HG03439 (cell line): ENCODE measurements around the gene CELA2A.
"Not testable (repeated sequence)": the region's sequence is repeated elsewhere in the genome, so short reads cannot be mapped to it uniquely, and the experiment has no call there.

Experiments
- ATAC-seq: cut with Tn5 transposase; IDR thresholded peaks from one replicate; pipeline ENCODE4 v1.9.1; 2021; ENCODE audit warnings: mild to moderate bottlenecking, moderate library complexity; ENCODE audit not compliant: unreplicated experiment

The CELA2A gene

GRCh38 chr1:15466955-15467625 is 10.6 kb downstream of the CELA2A start:
- ATAC-seq = not testable (repeated sequence)

GRCh38 chr1:15468145-15468544 is 11.6 kb downstream of the CELA2A start:
- no peak for ATAC-seq

DNA sequence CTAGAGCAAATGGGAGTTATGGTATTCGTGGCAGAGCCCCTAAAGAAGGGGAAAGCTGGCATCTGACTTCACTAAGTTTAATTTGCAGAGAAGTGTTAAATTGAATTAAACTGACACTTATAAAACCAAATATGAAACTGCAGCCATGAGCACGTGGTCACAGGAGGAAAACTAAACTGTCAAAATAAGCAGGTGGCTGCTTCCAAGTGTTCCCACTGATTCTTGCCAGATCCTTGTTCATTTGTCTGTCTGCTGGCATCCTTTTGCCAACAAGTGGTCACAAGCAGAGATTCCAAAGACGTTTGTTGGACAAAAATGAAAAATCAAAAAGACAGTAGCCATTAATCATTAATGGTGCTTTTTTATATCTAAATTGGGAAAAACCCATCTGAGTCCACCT is 12.8 kb downstream of the CELA2A start:
- ATAC-seq = no peak

- not testable (repeated sequence) for ATAC-seq
Observed at GRCh38 chr1:15469821-15470448, 13.4 kb downstream of the CELA2A start.

DNA sequence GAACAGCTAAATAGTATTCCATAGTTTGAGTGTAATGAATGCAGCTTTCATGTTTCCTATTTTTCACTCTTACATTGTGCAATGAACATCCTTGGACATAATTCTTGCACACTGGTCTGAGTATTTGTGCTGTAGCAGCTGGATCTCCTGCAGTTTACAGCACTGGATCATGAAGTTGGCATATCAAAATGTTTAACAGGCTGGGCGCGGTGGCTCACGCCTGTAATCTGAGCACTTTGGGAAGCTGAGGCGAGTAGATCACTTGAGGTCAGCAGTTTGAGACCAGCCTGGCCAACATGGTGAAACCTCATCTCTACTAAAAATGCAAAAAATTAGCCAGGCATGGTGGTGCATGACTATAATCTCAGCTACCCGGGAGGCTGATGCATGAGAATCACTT is 14.5 kb downstream of the CELA2A start:
- ATAC-seq = not testable (repeated sequence)

- not testable (repeated sequence) for ATAC-seq
Observed at GRCh38 chr1:15471723-15472122, 15.2 kb downstream of the CELA2A start.

DNA sequence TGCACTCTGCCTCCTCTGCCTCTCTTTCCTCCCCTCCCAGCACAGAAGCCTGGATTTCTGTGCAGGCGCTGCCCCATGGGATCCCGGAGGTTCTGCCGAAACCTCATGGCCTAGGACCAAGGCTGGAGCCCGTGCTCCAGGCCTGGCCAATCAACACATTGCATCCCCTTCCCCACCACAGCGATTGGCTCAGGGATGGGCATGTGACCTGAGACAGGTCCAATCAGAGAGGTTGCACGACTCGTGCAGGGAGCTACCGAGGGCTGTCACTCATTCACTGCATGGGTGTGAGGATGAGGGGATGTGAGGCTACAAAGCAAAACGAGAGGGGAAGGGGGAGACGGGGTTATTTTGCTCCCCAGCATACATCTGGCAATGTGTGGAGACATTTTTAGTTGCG is 16.1 kb downstream of the CELA2A start:
- ATAC-seq = no peak

DNA sequence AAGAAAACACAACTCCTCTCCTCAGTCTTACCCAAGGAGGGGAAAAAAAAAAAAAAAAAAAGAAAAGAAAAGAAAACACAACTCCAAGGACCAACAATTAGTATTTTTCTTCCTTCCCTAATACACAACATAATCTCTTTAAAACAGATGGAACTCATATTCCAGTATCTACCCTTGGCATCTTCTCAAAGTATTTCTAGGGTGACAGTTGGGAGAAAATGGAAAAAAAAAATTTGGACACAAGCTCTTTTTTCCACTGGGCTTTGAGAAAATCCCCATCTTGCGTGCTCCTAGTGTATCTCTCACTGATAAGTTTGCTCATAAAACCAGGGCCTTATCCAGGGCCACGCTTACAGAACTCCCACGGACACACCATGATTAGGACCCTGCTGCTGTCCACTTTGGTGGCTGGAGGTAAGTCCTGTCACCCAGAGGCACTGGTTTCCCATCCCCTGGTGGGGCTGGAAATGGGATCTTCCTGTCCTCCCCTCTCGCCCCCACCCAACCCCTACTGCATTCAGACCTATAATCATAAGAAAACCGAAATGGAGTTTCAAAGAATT is 19.3 kb downstream of the CELA2A start, which contains the start of gene CELA2B:
TSS of gene CELA2B (plus strand) at position 353 of the 563 bp plus-strand sequence. CDS start at position 375, 22 bp downstream.
- no peak for ATAC-seq

GRCh38 chr1:15476927-15477326 is 20.4 kb downstream of the CELA2A start:
- no peak for ATAC-seq

DNA sequence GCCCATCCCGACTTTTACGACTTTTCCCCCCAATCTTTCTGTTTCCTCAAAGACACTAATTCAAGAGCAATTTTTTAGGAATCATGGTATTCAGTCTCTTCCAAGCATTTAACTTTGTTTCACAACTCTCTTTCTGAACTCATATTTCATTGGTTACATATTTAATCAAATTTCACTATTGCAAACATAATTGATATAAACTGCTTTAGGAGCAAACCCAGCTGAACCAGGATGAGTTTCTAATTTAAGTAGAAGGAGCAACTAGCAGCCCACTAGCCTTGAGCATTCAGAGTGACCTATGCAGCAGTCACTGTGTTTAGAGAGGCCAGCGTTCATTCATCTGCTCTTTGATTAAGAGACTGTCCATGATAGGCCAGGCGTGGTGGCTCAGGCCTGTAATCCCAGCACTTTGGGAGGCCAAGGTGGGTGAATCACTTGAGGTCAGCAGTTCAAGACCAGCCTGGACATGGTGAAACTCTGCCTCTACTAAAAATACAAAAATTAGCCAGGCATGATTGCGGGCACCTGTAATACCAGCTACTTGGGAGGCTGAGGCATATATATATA is 21.2 kb downstream of the CELA2A start:
- no peak for ATAC-seq

DNA sequence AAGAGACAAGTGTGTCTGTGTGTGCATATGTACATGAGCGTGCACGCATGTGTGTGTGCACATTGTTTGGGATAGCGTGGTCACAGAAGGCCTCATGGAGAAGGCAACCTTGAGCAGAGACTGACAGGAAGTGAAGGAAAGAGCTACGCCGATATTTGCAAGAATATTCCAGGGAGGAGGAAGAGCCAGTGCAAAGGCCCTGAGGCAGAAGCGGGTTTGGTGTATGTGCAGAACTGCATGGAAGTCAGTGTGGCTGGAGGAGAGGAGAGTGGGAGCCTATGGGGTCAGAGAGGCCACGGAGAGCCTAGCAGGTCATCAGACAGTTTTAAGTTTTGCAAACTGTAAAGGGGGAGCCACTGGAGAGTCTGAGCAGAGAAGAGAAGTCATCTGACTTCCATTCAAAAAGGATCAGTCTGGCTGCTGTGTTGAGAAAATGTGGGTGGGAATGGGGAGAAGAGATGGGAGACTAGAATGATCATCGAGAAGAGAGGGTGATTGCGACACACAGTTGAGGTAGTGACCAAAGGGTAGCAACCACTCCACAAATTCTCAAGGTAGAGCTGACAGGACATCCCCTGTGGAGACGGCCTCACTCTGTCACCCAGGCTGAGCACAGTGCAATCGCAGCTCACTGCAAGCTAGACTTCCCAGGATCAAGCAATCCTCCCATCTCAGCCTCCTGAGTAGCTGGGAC is 23.3 kb downstream of the CELA2A start:
- ATAC-seq = no peak

GRCh38 chr1:15482455-15482854 is 25.9 kb downstream of the CELA2A start:
- ATAC-seq = not testable (repeated sequence)

DNA sequence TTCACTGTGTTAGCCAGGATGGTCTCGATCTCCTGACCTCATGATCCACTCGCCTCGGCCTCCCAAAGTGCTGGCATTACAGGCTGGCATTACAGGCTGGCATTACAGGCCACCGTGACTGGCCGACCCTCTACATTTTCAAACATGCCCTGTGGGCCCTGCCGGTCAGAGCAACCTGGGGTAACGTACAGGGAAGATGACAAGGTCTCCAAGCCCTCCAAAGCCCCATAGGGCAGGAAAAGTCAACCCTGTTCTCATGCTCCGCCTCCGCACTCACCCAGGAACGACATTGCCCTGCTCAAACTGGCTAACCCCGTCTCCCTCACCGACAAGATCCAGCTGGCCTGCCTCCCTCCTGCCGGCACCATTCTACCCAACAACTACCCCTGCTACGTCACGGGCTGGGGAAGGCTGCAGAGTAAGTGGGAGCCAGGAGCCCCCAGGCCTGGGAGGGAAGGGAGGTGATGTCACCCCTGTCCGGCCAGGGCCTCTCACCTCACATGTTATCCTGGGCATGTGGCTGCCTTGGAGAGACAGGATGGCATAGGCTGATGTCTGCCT is 26.5 kb downstream of the CELA2A start:
- not testable (repeated sequence) for ATAC-seq

DNA sequence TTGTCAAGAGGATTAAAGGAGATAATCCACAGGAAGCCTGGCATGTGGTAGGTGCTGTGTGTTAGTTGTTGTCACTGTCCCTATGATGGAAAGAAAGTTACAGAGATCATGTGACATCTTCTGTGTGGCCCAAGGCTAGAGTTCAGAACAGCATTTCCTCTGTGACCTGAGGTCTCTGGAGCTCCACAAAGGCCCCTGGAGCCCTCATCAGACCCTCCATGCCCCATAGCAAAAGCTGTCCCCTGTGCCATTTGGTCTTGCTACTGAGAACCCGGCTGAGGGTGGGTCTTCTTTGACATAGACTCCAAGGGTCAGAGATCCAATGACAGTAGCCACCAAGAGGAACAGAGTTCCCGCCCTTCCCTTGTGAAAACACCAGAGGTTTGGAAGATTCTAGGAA is 27.4 kb downstream of the CELA2A start:
- no peak for ATAC-seq

DNA sequence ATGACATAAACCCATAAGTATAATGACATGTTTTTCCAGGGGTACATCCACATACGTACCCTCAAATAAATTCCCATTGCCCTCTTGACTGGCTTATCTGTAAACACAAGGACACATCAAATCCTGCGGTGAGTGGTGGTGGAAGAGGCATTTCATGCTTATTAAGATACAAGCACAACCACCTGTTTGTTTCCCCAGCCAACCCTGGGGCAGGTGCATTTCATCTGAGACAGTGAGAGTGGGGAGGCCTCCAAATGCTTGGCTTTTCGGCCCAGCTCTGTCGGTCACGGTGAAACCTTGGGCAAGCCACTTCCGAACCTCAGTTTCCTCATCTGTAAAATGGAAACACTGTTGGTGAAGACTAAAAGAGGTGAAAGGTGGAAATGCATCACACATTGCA is 27.9 kb downstream of the CELA2A start:
- not testable (repeated sequence) for ATAC-seq

DNA sequence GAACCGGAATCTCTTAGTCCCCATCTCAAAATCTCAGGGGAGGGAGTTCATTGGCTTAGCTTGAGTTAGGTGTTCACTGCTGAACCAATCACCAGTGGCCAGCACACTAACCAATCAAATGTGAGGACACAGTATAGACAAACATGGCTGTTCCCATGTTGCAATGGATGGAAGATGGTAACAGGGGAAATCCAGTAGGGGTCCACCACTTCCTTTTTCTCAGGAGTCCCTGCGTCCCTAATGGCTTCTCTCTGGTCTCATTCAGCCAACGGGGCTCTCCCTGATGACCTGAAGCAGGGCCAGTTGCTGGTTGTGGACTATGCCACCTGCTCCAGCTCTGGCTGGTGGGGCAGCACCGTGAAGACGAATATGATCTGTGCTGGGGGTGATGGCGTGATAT is 29.1 kb downstream of the CELA2A start:
- ATAC-seq = no peak

- ATAC-seq = not testable (repeated sequence)
Observed at GRCh38 chr1:15486844-15487610, 30.5 kb downstream of the CELA2A start.

- ATAC-seq = no peak
Observed at GRCh38 chr1:15488371-15488770, 31.8 kb downstream of the CELA2A start.

DNA sequence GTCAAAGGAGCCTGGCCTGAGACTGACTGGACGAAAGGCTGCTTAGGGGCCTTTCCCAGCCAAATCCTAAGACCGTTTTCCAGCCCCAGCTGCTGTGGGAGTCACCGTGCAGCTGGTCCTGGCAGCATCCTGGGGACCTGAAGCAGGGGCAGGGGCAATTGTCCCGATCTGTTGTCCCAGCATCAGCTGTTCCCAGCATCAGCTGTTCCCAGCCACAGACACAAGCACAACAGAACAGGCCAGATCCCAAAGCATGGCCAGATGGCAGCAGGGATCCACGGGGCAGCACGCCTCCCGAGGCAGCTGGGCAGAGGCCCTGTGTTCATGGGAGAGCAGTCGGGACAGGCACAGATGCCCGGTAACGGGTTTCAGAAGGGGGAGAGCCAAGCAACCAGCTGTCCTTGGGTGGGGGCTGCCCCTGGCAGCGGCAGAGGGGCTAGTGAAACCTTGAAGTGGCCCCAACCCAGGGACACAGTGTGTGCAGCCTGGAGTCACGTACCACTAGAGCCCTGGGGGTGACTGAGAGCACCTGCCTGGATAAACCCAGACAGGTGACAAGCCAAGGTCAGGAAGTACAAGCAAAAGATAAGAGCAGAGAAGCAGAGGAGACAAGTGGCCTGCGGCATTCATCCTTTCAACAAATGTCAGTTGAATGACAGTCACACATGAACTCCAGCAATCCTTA is 32.7 kb downstream of the CELA2A start:
- no peak for ATAC-seq

DNA sequence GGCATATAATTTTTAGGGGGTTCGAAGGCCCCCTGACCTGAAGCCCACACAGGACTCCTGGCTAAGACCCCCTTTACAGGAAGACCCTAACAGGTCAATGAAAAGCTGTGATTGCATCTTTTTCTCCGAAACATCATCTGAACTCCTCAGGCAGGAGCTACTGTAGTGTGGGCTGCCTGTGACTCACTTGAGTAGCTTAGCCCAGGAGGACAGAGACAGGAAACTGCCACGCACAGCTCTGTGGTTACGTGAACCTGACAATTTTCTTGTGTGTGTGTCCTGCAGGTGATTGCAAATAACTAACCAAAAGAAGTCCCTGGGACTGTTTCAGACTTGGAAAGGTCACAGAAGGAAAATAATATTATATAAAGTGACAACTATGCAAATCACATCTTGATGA is 34.5 kb downstream of the CELA2A start:
- not testable (repeated sequence) for ATAC-seq
